CD4-positive, alpha-beta T cell (primary cell): ENCODE data around the gene ABCC5. TPM values are rescaled to one million over a fixed set of nuclear protein-coding genes. Genes with fewer than 3 reads are reported as not detected.

ENCODE experiments used
- ATAC-seq: fragments of 200-7000 bp; cut with Tn5 transposase; one replicate; pipeline ENCODE4 v1.10.0; 2022; ENCODE audit warnings: mild to moderate bottlenecking; ENCODE audit not compliant: poor library complexity
- CTCF ChIA-PET: fragments of 350-600 bp; sonication (Branson Sonifier 250); formaldehyde crosslinking; loops from one replicate; lab custom pipeline; 2021; ENCODE audit warnings: antibody characterized with exemption, inconsistent platforms; lab: Charles Lee
- POLR2A ChIA-PET: fragments of 350-600 bp; sonication (Branson Sonifier 250); formaldehyde crosslinking; loops from one replicate; lab custom pipeline; 2021; ENCODE audit warnings: antibody characterized with exemption, inconsistent platforms; lab: Charles Lee
- DNase-seq, 14 experiments: peaks; one replicate each; pipeline ENCODE4 v3.0.0-alpha.2; 2013 to 2020; ENCODE audit warnings: mixed read lengths in 2 of 14
- H3K27ac ChIP-seq, 2 donors: one replicate each; pipeline versions ENCODE4 v1.5.1 to v1.7.0; 2013; ENCODE audit warnings: low read length in 2 of 2, low read depth in 1 of 2, mild to moderate bottlenecking in 1 of 2
- H3K27me3 ChIP-seq, 2 experiments: 1 replicate in 1 of 2; 2 replicates in 1 of 2; pipeline versions ENCODE4 v1.6.1 to v1.7.0; 2013; ENCODE audit warnings: low read length in 2 of 2, control low read depth in 1 of 2, mild to moderate bottlenecking in 1 of 2, moderate library complexity in 1 of 2; ENCODE audit not compliant: insufficient read depth in 2 of 2, control insufficient read depth in 1 of 2
- H3K36me3 ChIP-seq: one replicate; pipeline ENCODE4 v1.6.1; 2013; ENCODE audit warnings: low read length, control low read depth; ENCODE audit not compliant: insufficient read depth
- H3K4me1 ChIP-seq: one replicate; pipeline ENCODE4 v1.6.1; 2013; ENCODE audit warnings: low read length, control low read depth; ENCODE audit not compliant: insufficient read depth
- H3K4me3 ChIP-seq: one replicate; pipeline ENCODE4 v1.5.1; 2013; ENCODE audit warnings: mild to moderate bottlenecking, low read length, moderate library complexity
- H3K9me3 ChIP-seq, 2 experiments: 1 replicate in 1 of 2; 2 replicates in 1 of 2; pipeline versions ENCODE4 v1.6.1 to v1.7.0; 2013; ENCODE audit warnings: low read length in 2 of 2, mild to moderate bottlenecking in 2 of 2, control low read depth in 1 of 2, moderate library complexity in 1 of 2; ENCODE audit not compliant: control insufficient read depth in 1 of 2, insufficient read depth in 1 of 2
- H3K27ac Mint-ChIP-seq: one replicate; pipeline ENCODE4 v1.8.0; 2020; ENCODE audit warnings: mixed read lengths
- H3K27me3 Mint-ChIP-seq: one replicate; pipeline ENCODE4 v1.8.0; 2021; ENCODE audit warnings: mixed read lengths
- H3K36me3 Mint-ChIP-seq: one replicate; pipeline ENCODE4 v1.8.0; 2021; ENCODE audit warnings: low read depth, mixed read lengths
- H3K4me1 Mint-ChIP-seq: one replicate; pipeline ENCODE4 v1.8.0; 2021; ENCODE audit warnings: low read depth, mixed read lengths
- H3K4me3 Mint-ChIP-seq: one replicate; pipeline ENCODE4 v1.8.0; 2020; ENCODE audit warnings: mild to moderate bottlenecking, mixed read lengths
- H3K9me3 Mint-ChIP-seq: one replicate; pipeline ENCODE4 v1.8.0; 2020; ENCODE audit warnings: mixed read lengths
- CTCF ChIP-seq: fragments of 200-600 bp; IDR thresholded peaks from one replicate; pipeline ENCODE4 v1.8.0; 2022; ENCODE audit warnings: antibody characterized with exemption, mild to moderate bottlenecking
- intact Hi-C, 2 experiments: fragments of 100-400 bp; cut with DNase I in 1 of 2; cut with micrococcal nuclease in 1 of 2; formaldehyde crosslinking; loops; one replicate each; pipeline versions ENCODE4 v1.15.1 to v1.9.0; 2023 to 2025; cut with DNase I, micrococcal nuclease
- total RNA-seq, 174 experiments: library from RNA in 2 of 174; stranded (reverse) in 2 of 174; gene quantifications; one replicate each; pipeline ENCODE4 v1.2.3 and lab custom pipeline; 2021 to 2026

The ABCC5 gene
- total RNA-seq, 2 experiments from 2014 or later: 10.8 to 11.4 TPM

GRCh38 chr3:183953471-183954070, 64.1 kb downstream of the ABCC5 start:
- no peak for TF ChIP-seq CTCF
- Mint-ChIP-seq H3K27ac (no peak overlapping the region), H3K9me3 (no peaks in the 10 kb centered on the region), H3K36me3 (peaks cover 51% of the 10 kb centered on the region), H3K27me3 (no peaks in the 10 kb centered on the region), H3K4me3 (no peak overlapping the region), H3K4me1 (no peaks in the 10 kb centered on the region)
- ChIA-PET POLR2A (no interaction called here), CTCF (no interaction called here)
- Histone ChIP-seq H3K9me3 (no peaks in the 10 kb centered on the region), H3K4me3 (no peak overlapping the region), H3K27ac (no peak overlapping the region), H3K36me3 (peaks cover 22% of the 10 kb centered on the region), H3K4me1 (no peaks in the 10 kb centered on the region), H3K27me3 (no peaks in the 10 kb centered on the region)
- intact Hi-C loops: no loop called here
- ATAC-seq: no peak
- DNase-seq: no peak

- no peak for DNase-seq
- ChIA-PET POLR2A (no interaction called here), CTCF (interaction anchor here (0.6 kb wide), 1 partner anchor 963 kb away, joined by 3 read pairs; no protein-coding TSS in a partner anchor)
- intact Hi-C loops: no loop called here
- ATAC-seq: no peak
- Mint-ChIP-seq H3K27me3 (no peaks in the 10 kb centered on the region), H3K27ac (no peak overlapping the region), H3K9me3 (no peaks in the 10 kb centered on the region), H3K4me1 (no peaks in the 10 kb centered on the region), H3K36me3 (peaks cover 62% of the 10 kb centered on the region), H3K4me3 (no peak overlapping the region)
- H3K9me3 ChIP-seq: no peaks in the 10 kb centered on the region
- H3K36me3 ChIP-seq: peaks cover 22% of the 10 kb centered on the region
- H3K27ac ChIP-seq: no peak overlapping the region
- no peak for TF ChIP-seq CTCF
- H3K27me3 ChIP-seq: no peaks in the 10 kb centered on the region
- H3K4me1 ChIP-seq: no peaks in the 10 kb centered on the region
- H3K4me3 ChIP-seq: no peak overlapping the region
Measured at GRCh38 chr3:183951459-183951858, 66.2 kb downstream of the ABCC5 start.

- TF ChIP-seq CTCF: no peak
- Mint-ChIP-seq H3K36me3 (peaks cover 71% of the 10 kb centered on the region), H3K27me3 (no peaks in the 10 kb centered on the region), H3K27ac (no peak overlapping the region), H3K4me3 (no peak overlapping the region), H3K4me1 (no peaks in the 10 kb centered on the region), H3K9me3 (no peaks in the 10 kb centered on the region)
- Histone ChIP-seq H3K9me3 (no peaks in the 10 kb centered on the region), H3K4me1 (no peaks in the 10 kb centered on the region), H3K4me3 (no peak overlapping the region), H3K27ac (no peak overlapping the region), H3K36me3 (peaks cover 32% of the 10 kb centered on the region), H3K27me3 (no peaks in the 10 kb centered on the region)
- no peak for ATAC-seq
- intact Hi-C loops: no loop called here
- ChIA-PET CTCF (no interaction called here), POLR2A (no interaction called here)
- no peak for DNase-seq
Measured at GRCh38 chr3:183949690-183950089, 68.0 kb downstream of the ABCC5 start.
